ENCODE results near the gene GTF2H2C.
"Not testable (repeated sequence)": the region's sequence is repeated elsewhere in the genome, so short reads cannot be mapped to it uniquely, and the experiment has no call there.

Gene GTF2H2C

GRCh38 chr5:69568072-69568471 is 8.1 kb downstream of the GTF2H2C start:
- DNase-seq, result not testable (repeated sequence)

- not testable (repeated sequence) for DNase-seq
Observed at GRCh38 chr5:69583356-69583755, 23.4 kb downstream of the GTF2H2C start.

GRCh38 chr5:69596114-69596840 is 36.3 kb downstream of the GTF2H2C start:
- not testable (repeated sequence) for DNase-seq

GRCh38 chr5:69601947-69602346 is 42.0 kb downstream of the GTF2H2C start:
- not testable (repeated sequence) for DNase-seq

- not testable (repeated sequence) for DNase-seq
Observed at GRCh38 chr5:69606839-69607238, 46.8 kb downstream of the GTF2H2C start.

GRCh38 chr5:69607750-69608149 is 47.8 kb downstream of the GTF2H2C start:
- DNase-seq, result not testable (repeated sequence)

- DNase-seq, result not testable (repeated sequence)
Observed at GRCh38 chr5:69608861-69609496, 49.0 kb downstream of the GTF2H2C start.

- DNase-seq, result not testable (repeated sequence)
Observed at GRCh38 chr5:69614843-69615242, 54.9 kb downstream of the GTF2H2C start.

GRCh38 chr5:69631879-69632278 is 71.9 kb downstream of the GTF2H2C start:
- not testable (repeated sequence) for DNase-seq

All from activated gamma-delta T cell (primary cell).